H1 (cell line): ENCODE data around the gene NINJ2. TPM values are rescaled to one million over a fixed set of nuclear protein-coding genes. Genes with fewer than 3 reads are reported as not detected.

Source experiments
- CTCF ChIA-PET: fragments of 300-600 bp; sonication (Branson Sonifier 250); formaldehyde crosslinking; loops from one replicate; lab custom pipeline; 2021; ENCODE audit not compliant: partially characterized antibody; lab: Charles Lee
- POLR2A ChIA-PET: fragments of 300-600 bp; sonication (Branson Sonifier 250); formaldehyde crosslinking; loops from one replicate; lab custom pipeline; 2021; ENCODE audit warnings: inconsistent platforms; ENCODE audit not compliant: partially characterized antibody; lab: Charles Lee
- DNase-seq, 2 experiments: peaks; one replicate each; pipeline versions ENCODE4 v3.0.0 to v3.0.0-alpha.2; 2010 to 2022; ENCODE audit warnings: low spot score in 2 of 2, low read depth in 1 of 2, mixed read lengths in 1 of 2
- FAIRE-seq: peaks from 2 replicates; lab custom pipeline; 2011; peaks lifted over from hg19 to GRCh38; lab: Jason Lieb, UNC
- H2AFZ ChIP-seq: 2 replicates; pipeline ENCODE4 v1.8.1; 2012; ENCODE audit warnings: low read length, inconsistent platforms
- H2AK5ac ChIP-seq: 2 replicates; pipeline ENCODE4 v1.6.1; 2013; ENCODE audit warnings: low read depth, low read length
- H2BK120ac ChIP-seq: replicated peaks from 2 replicates; pipeline ENCODE3; 2013; ENCODE audit warnings: low read depth, low read length, inconsistent platforms
- H2BK12ac ChIP-seq: 2 replicates; pipeline ENCODE4 v1.6.1; 2013; ENCODE audit warnings: low read depth, low read length
- H2BK15ac ChIP-seq: 2 replicates; pipeline ENCODE4 v1.6.1; 2013; ENCODE audit warnings: low read length
- H2BK20ac ChIP-seq: 2 replicates; pipeline ENCODE4 v1.6.1; 2013; ENCODE audit warnings: low read length
- H2BK5ac ChIP-seq: 2 replicates; pipeline ENCODE4 v1.6.1; 2013; ENCODE audit warnings: low read depth, low read length
- H3K14ac ChIP-seq: 2 replicates; pipeline ENCODE4 v1.6.1; 2013; ENCODE audit warnings: inconsistent platforms; ENCODE audit not compliant: insufficient read length
- H3K18ac ChIP-seq: 2 replicates; pipeline ENCODE4 v1.6.1; 2013; ENCODE audit warnings: low read length; ENCODE audit errors: extremely low read depth
- H3K23ac ChIP-seq: 2 replicates; pipeline ENCODE4 v1.6.1; 2013; ENCODE audit warnings: inconsistent platforms; ENCODE audit not compliant: insufficient read length
- H3K23me2 ChIP-seq: 2 replicates; pipeline ENCODE4 v1.6.1; 2013; ENCODE audit warnings: low read depth, low read length
- H3K27ac ChIP-seq: 2 replicates; pipeline ENCODE4 v1.6.1; 2011; ENCODE audit warnings: low read depth, low read length, inconsistent platforms
- H3K27me3 ChIP-seq, 4 experiments: replicated peaks in 1 of 4; 1 replicate in 1 of 4; 2 replicates in 3 of 4; pipeline versions ENCODE4 v1.6.1 to v1.8.1; 2011 to 2013; ENCODE audit warnings: low read length in 3 of 4, mild to moderate bottlenecking in 3 of 4, inconsistent platforms in 2 of 4, mixed read lengths in 2 of 4, moderate library complexity in 1 of 4; ENCODE audit not compliant: control insufficient read depth in 3 of 4, insufficient read depth in 3 of 4; ENCODE audit errors: extremely low read depth in 1 of 4
- H3K36me3 ChIP-seq, 4 experiments: 2 replicates each; pipeline versions ENCODE4 v1.6.1 to v1.8.1; 2011 to 2013; ENCODE audit warnings: mild to moderate bottlenecking in 4 of 4, low read length in 3 of 4, moderate library complexity in 2 of 4, control low read depth in 1 of 4, inconsistent platforms in 1 of 4; ENCODE audit not compliant: insufficient read depth in 4 of 4, control insufficient read depth in 2 of 4
- H3K4ac ChIP-seq: replicated peaks from 2 replicates; pipeline ENCODE3; 2013; ENCODE audit warnings: low read length, low read depth, mixed read lengths, inconsistent platforms; ENCODE audit not compliant: insufficient read length
- H3K4me1 ChIP-seq, 4 experiments: replicated peaks in 1 of 4; 1 replicate in 1 of 4; 2 replicates in 3 of 4; pipeline versions ENCODE4 v1.6.1 to v1.8.1; 2011 to 2013; ENCODE audit warnings: low read length in 3 of 4, inconsistent platforms in 2 of 4, mixed read lengths in 1 of 4; ENCODE audit not compliant: insufficient read depth in 4 of 4, control insufficient read depth in 3 of 4
- H3K4me2 ChIP-seq, 2 experiments: 2 replicates each; pipeline versions ENCODE4 v1.6.1 to v1.8.1; 2011 to 2013; ENCODE audit warnings: low read depth in 2 of 2, low read length in 2 of 2, control low read depth in 1 of 2, inconsistent platforms in 1 of 2, mild to moderate bottlenecking in 1 of 2; ENCODE audit not compliant: insufficient read depth in 1 of 2
- H3K4me3 ChIP-seq, 4 experiments: fragments of 200-600, 300-600 bp in 1 of 4; sonication (generic), shearing (Covaris generic), sonication (Bioruptor Twin) in 1 of 4; 2 replicates each; pipeline versions ENCODE4 v1.5.1 to v1.8.1; 2011 to 2016; ENCODE audit warnings: low read length in 4 of 4, low read depth in 3 of 4, control low read depth in 2 of 4, inconsistent platforms in 2 of 4, mild to moderate bottlenecking in 2 of 4, mixed read lengths in 1 of 4, moderate library complexity in 1 of 4; ENCODE audit not compliant: insufficient read depth in 2 of 4; ENCODE audit errors: extremely low read depth in 1 of 4
- H3K56ac ChIP-seq: replicated peaks from 2 replicates; pipeline ENCODE3; 2013; ENCODE audit warnings: low read depth, mild to moderate bottlenecking, mixed read lengths, low read length, inconsistent platforms; ENCODE audit not compliant: insufficient read length
- H3K79me1 ChIP-seq: 2 replicates; pipeline ENCODE4 v1.6.1; 2013; ENCODE audit warnings: low read depth, low read length, control low read depth
- H3K79me2 ChIP-seq, 2 experiments: 2 replicates each; pipeline versions ENCODE4 v1.6.1 to v1.8.1; 2012 to 2013; ENCODE audit warnings: low read length in 2 of 2, mild to moderate bottlenecking in 2 of 2, inconsistent platforms in 1 of 2; ENCODE audit not compliant: insufficient read depth in 2 of 2, control insufficient read depth in 1 of 2
- H3K9ac ChIP-seq, 4 experiments: replicated peaks in 1 of 4; 1 replicate in 1 of 4; 2 replicates in 3 of 4; pipeline versions ENCODE4 v1.6.1 to v1.8.1; 2011 to 2013; ENCODE audit warnings: low read depth in 3 of 4, low read length in 3 of 4, control low read depth in 2 of 4, mild to moderate bottlenecking in 2 of 4, moderate library complexity in 2 of 4, inconsistent platforms in 1 of 4; ENCODE audit errors: extremely low read depth in 1 of 4
- H3K9me3 ChIP-seq, 2 experiments: 2 replicates each; pipeline versions ENCODE4 v1.6.1 to v1.8.1; 2012 to 2013; ENCODE audit warnings: mild to moderate bottlenecking in 2 of 2, moderate library complexity in 2 of 2, control low read depth in 1 of 2, inconsistent platforms in 1 of 2, low read depth in 1 of 2, low read length in 1 of 2, mixed read lengths in 1 of 2; ENCODE audit not compliant: insufficient read depth in 2 of 2
- H4K20me1 ChIP-seq, 2 experiments: replicated peaks in 1 of 2; 2 replicates each; pipeline versions ENCODE3 to v1.8.1; 2011 to 2013; ENCODE audit warnings: inconsistent platforms in 2 of 2, low read length in 2 of 2, mild to moderate bottlenecking in 1 of 2; ENCODE audit not compliant: insufficient read depth in 2 of 2, control insufficient read depth in 1 of 2
- H4K5ac ChIP-seq: 2 replicates; pipeline ENCODE4 v1.6.1; 2013; ENCODE audit warnings: low read length, low read depth, mixed read lengths, inconsistent platforms; ENCODE audit not compliant: insufficient read length
- H4K8ac ChIP-seq: 2 replicates; pipeline ENCODE4 v1.8.0; 2013; ENCODE audit warnings: mild to moderate bottlenecking, moderate library complexity, low read length, inconsistent platforms; ENCODE audit not compliant: insufficient read depth; ENCODE audit errors: extremely low read depth
- H4K91ac ChIP-seq: replicated peaks from 2 replicates; pipeline ENCODE3; 2013; ENCODE audit warnings: low read length, mixed read lengths, inconsistent platforms; ENCODE audit not compliant: insufficient read length
- BCL11A ChIP-seq, 2 experiments: IDR thresholded peaks; one replicate each; pipeline ENCODE4 v1.6.1; 2011; ENCODE audit warnings: low read depth in 2 of 2, low read length in 2 of 2, mild to moderate bottlenecking in 2 of 2
- CBX8 ChIP-seq: fragments of 300-800, 300-1000 bp; sonication (generic); IDR thresholded peaks from 2 replicates; pipeline ENCODE4 v1.7.1; 2016; ENCODE audit warnings: low read depth, low read length, borderline replicate concordance
- CEBPB ChIP-seq: IDR thresholded peaks from 2 replicates; pipeline ENCODE4 v1.6.1; 2012; ENCODE audit warnings: low read depth, low read length
- CTBP2 ChIP-seq: IDR thresholded peaks from 2 replicates; pipeline ENCODE4 v1.7.0; 2011; ENCODE audit warnings: borderline replicate concordance, mild to moderate bottlenecking, moderate library complexity, mixed read lengths, low read length; ENCODE audit not compliant: insufficient read depth, insufficient read length
- EGR1 ChIP-seq: IDR thresholded peaks from 2 replicates; pipeline ENCODE4 v1.6.1; 2011; ENCODE audit warnings: low read depth, low read length, borderline replicate concordance
- EZH2 ChIP-seq: fragments of 200-600 bp; sonication (generic); IDR thresholded peaks from 2 replicates; pipeline ENCODE4 v1.7.1; 2012; ENCODE audit warnings: low read depth, mild to moderate bottlenecking, moderate library complexity, low read length, inconsistent platforms; ENCODE audit not compliant: severe bottlenecking
- HDAC6 ChIP-seq: IDR thresholded peaks from one replicate; pipeline ENCODE4 v1.7.1; 2012; ENCODE audit warnings: low read depth, mild to moderate bottlenecking, inconsistent platforms, low read length, moderate library complexity
- RXRA ChIP-seq: IDR thresholded peaks from 2 replicates; pipeline ENCODE4 v1.6.1; 2011; ENCODE audit warnings: low read depth, mild to moderate bottlenecking, low read length, moderate library complexity; ENCODE audit not compliant: insufficient read depth
- SIX5 ChIP-seq: IDR thresholded peaks from 2 replicates; pipeline ENCODE4 v1.6.1; 2011; ENCODE audit warnings: mild to moderate bottlenecking, low read depth, low read length
- WGBS, 2 experiments: shearing (Covaris generic) in 1 of 2; methylation state at CpG; one replicate each; pipeline versions ENCODE4 v1.1.6 to v1.1.7; 2013 to 2015; ENCODE audit warnings: low lambda C conversion rate in 2 of 2, mixed read lengths in 2 of 2, inconsistent platforms in 1 of 2, low coverage in 1 of 2, missing lambda C conversion rate in 1 of 2; ENCODE audit not compliant: insufficient replicate concordance in 2 of 2, insufficient coverage in 1 of 2, insufficient read length in 1 of 2; ENCODE audit errors: extremely low coverage in 1 of 2, missing lambda C conversion rate in 1 of 2; 5-methylcytosine and 5-hydroxymethylcytosine counted together
- polyA plus RNA-seq, 7 experiments: library from polyadenylated mRNA; depleted of rRNA in 3 of 7; stranded (reverse) in 5 of 7; unstranded in 2 of 7; fragments of >200 nt in 5 of 7; fragments of 200-250 nt in 2 of 7; gene quantifications; 1 replicate in 5 of 7; 2 replicates in 1 of 7; 4 replicates in 1 of 7; pipeline versions ENCODE4 v1.2.1 to v1.2.3, GENCODE V29; 2011 to 2013; ENCODE audit warnings: missing spikeins in 2 of 7, mixed read lengths in 2 of 7
- total RNA-seq: library from RNA; stranded (reverse); fragmentation: NEBNext Ultra II Directional; extraction: Animal tissue kit (Norgen Biotek cat#: 25700); gene quantifications from 2 replicates; pipeline ENCODE4 v1.2.1, GENCODE V29; 2021
- TF ChIP-seq, protein P1 (sequence below): IDR thresholded peaks from 2 replicates; pipeline ENCODE4 v1.6.1; 2011; ENCODE audit warnings: low read depth, mild to moderate bottlenecking, low read length; ENCODE audit not compliant: insufficient read depth
- TF ChIP-seq, protein P2 (sequence below), 3 experiments: IDR thresholded peaks; 1 replicate in 2 of 3; 2 replicates in 1 of 3; pipeline versions ENCODE4 v1.5.1 to v1.6.1; 2011; ENCODE audit warnings: low read length in 3 of 3, mild to moderate bottlenecking in 3 of 3, inconsistent platforms in 2 of 3, low read depth in 1 of 3, moderate library complexity in 1 of 3; ENCODE audit not compliant: insufficient read depth in 1 of 3; ENCODE audit errors: control extremely low read depth in 1 of 3

The NINJ2 gene
- total and polyA plus RNA-seq, 2 of the 8 experiments (the other 6 are each of a cell fraction or from before 2014, with no cell fraction given): 1.4 TPM; not detected in 1

DNA sequence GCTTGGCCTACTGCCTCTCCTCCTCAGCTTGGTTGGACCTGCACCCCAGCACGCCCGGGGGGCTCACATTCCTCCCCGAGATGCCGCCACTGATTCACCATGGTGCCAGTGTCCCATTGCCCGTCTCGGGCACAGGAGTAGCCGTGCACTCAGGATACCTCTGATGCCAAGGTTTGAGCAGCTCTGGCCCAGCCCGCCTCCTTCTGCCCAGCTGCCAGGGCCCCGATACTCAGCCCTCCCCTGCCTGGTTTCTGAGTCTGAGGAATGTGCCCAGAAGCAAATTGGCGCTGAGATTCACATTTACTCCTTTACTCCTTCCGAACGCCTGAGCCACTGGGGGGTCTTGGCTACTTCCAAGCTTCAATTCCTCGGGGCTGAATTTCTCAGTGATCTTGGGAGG lies 63.5 kb downstream of the NINJ2 start:
- Histone ChIP-seq H3K27ac (no peak overlapping the region), H4K20me1 (no peaks in the 10 kb centered on the region), H3K79me1 (no peaks in the 10 kb centered on the region), H4K5ac (no peak overlapping the region), H3K79me2 (no peaks in the 10 kb centered on the region), H2BK120ac (no peak overlapping the region), H3K36me3 (no peaks in the 10 kb centered on the region), H3K23ac (no peak overlapping the region), H3K14ac (no peak overlapping the region), H3K9ac (no peak overlapping the region), H3K23me2 (no peaks in the 10 kb centered on the region; the same call in 1 of the 2 replicates), H2BK20ac (no peak overlapping the region), H3K4me2 (no peak overlapping the region), H3K4me3 (no peak overlapping the region), H3K27me3 (no peaks in the 10 kb centered on the region), H3K9me3 (no peaks in the 10 kb centered on the region), H3K4me1 (peaks cover 0 to 5% (median 1%) of the 10 kb centered on the region in 4 experiments; a peak in 3 of 7 replicates), H2BK5ac (no peak overlapping the region), H4K8ac (no peak overlapping the region), H3K4ac (no peak overlapping the region), H3K56ac (no peak overlapping the region), H2BK15ac (no peak overlapping the region), H2AK5ac (no peak overlapping the region), H4K91ac (no peak overlapping the region), H3K18ac (no peak overlapping the region), H2AFZ (no peak overlapping the region), H2BK12ac (0 out of 2 replicates have a peak overlapping the region, but pooled peaks have one; percentile 17)
- CTCF ChIA-PET: interaction anchor here (1.0 to 3.0 kb wide), 2 partner anchors 14 to 24 kb away, joined by 3 to 15 read pairs; no protein-coding TSS in a partner anchor
- POLR2A ChIA-PET: no interaction called here
- FAIRE-seq (no peak), DNase-seq (no peak)
- 92% methylated on average over 13 of the region's 13 CpGs; no CpG with 5 or more reads in 1 of the 2 experiments for WGBS, 2 experiments
- TF ChIP-seq CEBPB: no peak
- TF ChIP-seq, protein P1, sequence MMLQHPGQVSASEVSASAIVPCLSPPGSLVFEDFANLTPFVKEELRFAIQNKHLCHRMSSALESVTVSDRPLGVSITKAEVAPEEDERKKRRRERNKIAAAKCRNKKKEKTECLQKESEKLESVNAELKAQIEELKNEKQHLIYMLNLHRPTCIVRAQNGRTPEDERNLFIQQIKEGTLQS: no peak
- no peak for TF ChIP-seq CTBP2
- TF ChIP-seq BCL11A (IDR thresholded peaks at IDR 0.05; ENCODE audit: low read depth in 2 of 2, low read length in 2 of 2): no peak
- TF ChIP-seq, protein P2, sequence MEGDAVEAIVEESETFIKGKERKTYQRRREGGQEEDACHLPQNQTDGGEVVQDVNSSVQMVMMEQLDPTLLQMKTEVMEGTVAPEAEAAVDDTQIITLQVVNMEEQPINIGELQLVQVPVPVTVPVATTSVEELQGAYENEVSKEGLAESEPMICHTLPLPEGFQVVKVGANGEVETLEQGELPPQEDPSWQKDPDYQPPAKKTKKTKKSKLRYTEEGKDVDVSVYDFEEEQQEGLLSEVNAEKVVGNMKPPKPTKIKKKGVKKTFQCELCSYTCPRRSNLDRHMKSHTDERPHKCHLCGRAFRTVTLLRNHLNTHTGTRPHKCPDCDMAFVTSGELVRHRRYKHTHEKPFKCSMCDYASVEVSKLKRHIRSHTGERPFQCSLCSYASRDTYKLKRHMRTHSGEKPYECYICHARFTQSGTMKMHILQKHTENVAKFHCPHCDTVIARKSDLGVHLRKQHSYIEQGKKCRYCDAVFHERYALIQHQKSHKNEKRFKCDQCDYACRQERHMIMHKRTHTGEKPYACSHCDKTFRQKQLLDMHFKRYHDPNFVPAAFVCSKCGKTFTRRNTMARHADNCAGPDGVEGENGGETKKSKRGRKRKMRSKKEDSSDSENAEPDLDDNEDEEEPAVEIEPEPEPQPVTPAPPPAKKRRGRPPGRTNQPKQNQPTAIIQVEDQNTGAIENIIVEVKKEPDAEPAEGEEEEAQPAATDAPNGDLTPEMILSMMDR (IDR thresholded peaks at IDR 0.05; ENCODE audit: control extremely low read depth in 1 of 3, insufficient read depth in 1 of 3, low read depth in 1 of 3, low read length in 3 of 3): no peak
- TF ChIP-seq RXRA: no peak
- TF ChIP-seq EGR1: no peak
- no peak for TF ChIP-seq EZH2
- TF ChIP-seq HDAC6: no peak
- TF ChIP-seq SIX5: no peak
- no peak for TF ChIP-seq CBX8
